GM18909 (cell line): ENCODE data around the gene CD2.

Source experiments
- ATAC-seq: cut with Tn5 transposase; IDR thresholded peaks from one replicate; pipeline ENCODE4 v1.9.1; 2021; ENCODE audit warnings: mild to moderate bottlenecking; ENCODE audit not compliant: unreplicated experiment, poor library complexity

The CD2 gene

GRCh38 chr1:116754198-116754977 is at the start of gene CD2:
Gene CD2, plus strand, starts transcription at chr1:116754430. Its CDS starts 63 bp downstream, at chr1:116754493.
- no peak for ATAC-seq

- ATAC-seq, result no peak
Measured at GRCh38 chr1:116706123-116706522, 48.1 kb upstream of the CD2 start.

GRCh38 chr1:116706841-116707240 is 47.4 kb upstream of the CD2 start:
- no peak for ATAC-seq

- ATAC-seq, result no peak
Measured at GRCh38 chr1:116708255-116708900, 45.9 kb upstream of the CD2 start.

- ATAC-seq, result no peak
Measured at GRCh38 chr1:116709666-116710167, 44.5 kb upstream of the CD2 start.

GRCh38 chr1:116710420-116711262 is 43.6 kb upstream of the CD2 start:
- ATAC-seq, result no peak

- no peak for ATAC-seq
Measured at GRCh38 chr1:116711263-116711840, 42.9 kb upstream of the CD2 start.

GRCh38 chr1:116712510-116712909 is 41.7 kb upstream of the CD2 start:
- no peak for ATAC-seq

- no peak for ATAC-seq
Measured at GRCh38 chr1:116713474-116713873, 40.8 kb upstream of the CD2 start.

GRCh38 chr1:116716391-116716790 is 37.8 kb upstream of the CD2 start:
- ATAC-seq, result no peak

GRCh38 chr1:116717318-116717717 is 36.9 kb upstream of the CD2 start:
- ATAC-seq, result no peak

GRCh38 chr1:116720364-116721038 is 33.7 kb upstream of the CD2 start:
- ATAC-seq, result no peak

GRCh38 chr1:116721039-116721405 is 33.2 kb upstream of the CD2 start:
- ATAC-seq, result no peak

- no peak for ATAC-seq
Measured at GRCh38 chr1:116721451-116722007, 32.7 kb upstream of the CD2 start.

- no peak for ATAC-seq
Measured at GRCh38 chr1:116722016-116722838, 32.0 kb upstream of the CD2 start.

GRCh38 chr1:116724765-116725375 is 29.4 kb upstream of the CD2 start:
- ATAC-seq, result no peak

- ATAC-seq, result no peak
Measured at GRCh38 chr1:116725798-116726197, 28.4 kb upstream of the CD2 start.
